MV-4-11 (cell line): ENCODE data around the gene USP28.
A peak's percentile ranks its signal among the peaks of the same experiment; 100 is the strongest.

Experiments
- DNase-seq: peaks from one replicate; lab custom pipeline; 2025; lab: John Stamatoyannopoulos, UW

The USP28 gene

GRCh38 chr11:113877670-113878055 lies 2.3 kb upstream of the USP28 start:
- peak; percentile 59 for DNase-seq

- no peak for DNase-seq
Measured at GRCh38 chr11:113876798-113877669, 1.7 kb upstream of the USP28 start.

DNA sequence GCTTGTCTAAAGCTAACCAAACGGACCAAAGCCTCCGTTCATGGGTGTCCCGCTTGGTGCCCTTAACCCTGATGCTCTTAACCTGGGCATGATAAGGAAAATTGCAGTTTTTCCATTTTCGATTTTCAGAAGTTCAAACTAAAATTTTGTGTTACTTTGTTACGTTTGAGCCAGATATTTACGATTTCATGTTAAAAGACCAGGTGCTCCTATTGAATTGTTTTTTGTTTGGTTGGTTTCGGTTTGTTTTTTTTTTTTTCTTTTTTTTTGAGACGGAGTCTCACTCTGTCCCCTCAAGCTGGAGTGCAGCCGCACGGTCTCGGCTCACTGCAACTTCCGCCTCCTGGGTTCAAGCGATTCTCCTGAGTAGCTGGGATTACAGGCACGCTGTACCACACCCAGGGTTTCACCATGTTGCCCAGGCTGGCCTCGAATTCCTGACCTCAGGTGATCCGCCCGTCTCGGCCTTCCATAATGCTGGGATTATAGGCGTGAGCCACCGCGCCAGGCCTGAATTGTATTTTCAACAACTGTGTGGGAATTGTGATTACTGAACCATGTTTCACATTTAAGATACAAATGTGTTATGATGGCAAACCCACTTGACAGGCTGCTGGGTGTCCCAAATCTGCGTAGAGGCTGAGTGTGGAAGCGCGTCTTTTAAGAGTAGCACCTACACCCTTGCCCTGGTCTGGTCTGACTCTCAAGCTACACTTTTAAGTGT lies 864 bp upstream of the USP28 start:
- no peak for DNase-seq

DNA sequence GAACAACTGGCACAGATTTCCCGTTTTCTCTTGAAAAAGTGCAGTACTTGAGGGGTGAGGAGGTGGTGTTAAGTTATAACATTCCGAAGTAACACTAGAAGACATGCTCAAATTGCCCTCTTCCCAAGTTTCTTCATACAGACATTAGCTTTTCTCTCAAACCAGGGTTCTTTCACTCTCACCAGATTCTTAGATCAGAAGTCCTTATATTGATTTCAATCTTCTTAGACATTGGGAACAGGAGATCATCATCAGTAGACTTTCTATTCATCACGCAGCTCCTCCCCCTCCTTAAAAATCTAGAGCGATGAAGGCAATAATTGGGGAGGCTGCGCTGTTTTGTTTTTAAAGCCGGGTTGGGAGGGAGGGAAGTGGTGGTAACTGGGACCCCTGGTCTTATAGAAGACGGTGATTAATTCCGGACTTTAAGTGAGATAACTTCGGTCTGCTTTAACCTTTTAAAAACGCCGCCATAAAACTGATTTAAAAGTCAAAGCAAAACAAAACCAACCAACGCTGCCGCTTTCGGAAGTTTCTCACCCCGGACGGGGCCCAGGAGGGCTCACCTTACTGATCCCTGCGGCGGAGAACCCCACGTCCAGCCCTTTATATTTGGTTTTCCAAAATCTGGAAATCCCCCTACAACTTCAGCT lies 665 bp downstream of the USP28 start:
- peak; percentile 10 for DNase-seq

- no peak for DNase-seq
Measured at GRCh38 chr11:113874096-113874495, 1.3 kb downstream of the USP28 start.

DNA sequence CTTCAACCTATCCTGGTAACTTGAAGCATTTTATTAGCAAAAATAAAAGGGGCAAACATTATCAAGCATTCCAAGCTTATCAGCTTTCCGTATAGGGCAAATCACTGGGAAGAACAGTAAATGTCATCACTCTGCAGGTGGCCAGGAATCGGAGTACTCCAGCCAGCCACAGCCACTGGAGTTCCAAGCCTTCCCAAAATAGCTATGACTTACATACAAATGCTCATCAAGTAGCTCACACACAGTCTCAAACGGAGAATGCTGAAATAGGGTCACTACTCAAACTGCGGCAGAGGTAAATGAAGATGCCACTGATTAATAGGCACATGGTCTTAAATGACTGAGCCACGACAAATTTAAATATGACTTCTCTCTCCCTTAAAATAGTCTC lies 2.1 kb downstream of the USP28 start:
- DNase-seq: no peak

DNA sequence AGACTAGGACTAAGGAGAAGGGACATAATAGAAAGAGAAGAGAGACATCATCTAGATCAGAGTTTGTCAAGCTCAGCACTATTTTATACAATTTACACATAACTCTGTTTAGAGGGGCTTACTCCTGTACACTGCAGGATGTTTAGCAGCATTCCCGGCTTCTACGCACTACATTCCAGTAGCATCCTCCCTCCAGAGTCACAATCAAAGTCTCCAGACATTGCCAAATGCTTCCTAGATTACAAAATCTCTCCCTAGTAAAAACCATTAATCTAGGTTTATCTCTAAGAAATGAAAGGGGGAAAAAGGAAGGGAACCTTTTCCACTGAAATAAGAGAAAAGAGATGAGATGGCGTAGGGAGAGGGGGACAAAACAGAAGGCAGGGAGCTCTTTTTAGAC lies 4.0 kb downstream of the USP28 start:
- DNase-seq: no peak

DNA sequence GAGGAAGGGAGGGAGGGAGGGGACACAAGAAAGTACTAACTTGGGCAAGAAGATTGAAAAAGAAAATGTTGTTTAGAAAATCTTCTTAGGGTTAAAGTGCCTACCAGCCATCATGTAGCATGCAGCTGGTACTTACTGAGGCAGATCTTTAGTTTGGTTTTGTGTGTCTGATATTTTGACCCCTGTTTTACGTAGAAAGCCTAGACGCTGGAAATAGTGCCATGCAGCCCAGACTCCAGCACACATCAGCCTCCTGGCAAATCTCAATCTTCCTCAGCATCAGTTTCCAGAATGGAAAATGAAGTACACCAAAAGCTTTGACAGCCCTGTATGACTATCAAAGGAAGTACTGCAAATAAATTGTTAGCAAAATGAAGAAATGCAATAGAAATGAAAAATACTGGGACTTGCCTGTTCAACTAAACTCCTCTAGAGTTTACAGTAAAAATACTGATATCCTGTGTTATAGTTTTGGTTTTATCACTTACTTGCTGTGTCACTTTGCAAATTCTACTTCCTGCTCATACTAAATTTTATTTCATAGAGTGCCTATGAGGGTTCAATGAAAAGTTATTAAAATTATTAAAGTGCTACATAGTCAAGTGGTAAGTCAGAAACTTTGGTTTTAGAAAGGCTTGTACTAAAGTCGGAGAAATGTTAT lies 7.4 kb downstream of the USP28 start:
- no peak for DNase-seq

GRCh38 chr11:113865873-113866272 lies 9.5 kb downstream of the USP28 start:
- no peak for DNase-seq

GRCh38 chr11:113864410-113864809 lies 11.0 kb downstream of the USP28 start:
- DNase-seq: no peak

DNA sequence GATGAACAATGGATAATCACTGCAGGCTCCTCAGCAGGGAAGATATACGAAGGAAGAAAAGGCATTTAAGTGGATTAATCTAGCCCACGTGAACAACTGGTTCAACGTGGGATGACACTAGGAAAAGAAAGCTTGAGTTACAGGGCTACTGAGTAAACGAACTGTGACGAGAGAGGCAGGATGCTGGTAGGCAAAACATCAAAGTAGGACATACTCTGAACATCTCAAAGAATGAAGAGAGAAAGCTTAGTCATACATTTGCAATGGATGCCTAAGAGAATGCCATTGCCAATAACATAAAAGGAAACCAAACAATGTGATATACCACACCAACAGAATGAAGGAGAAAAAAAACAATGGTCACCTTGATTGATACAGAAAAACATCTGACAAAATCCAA lies 12.9 kb downstream of the USP28 start:
- DNase-seq: no peak

DNA sequence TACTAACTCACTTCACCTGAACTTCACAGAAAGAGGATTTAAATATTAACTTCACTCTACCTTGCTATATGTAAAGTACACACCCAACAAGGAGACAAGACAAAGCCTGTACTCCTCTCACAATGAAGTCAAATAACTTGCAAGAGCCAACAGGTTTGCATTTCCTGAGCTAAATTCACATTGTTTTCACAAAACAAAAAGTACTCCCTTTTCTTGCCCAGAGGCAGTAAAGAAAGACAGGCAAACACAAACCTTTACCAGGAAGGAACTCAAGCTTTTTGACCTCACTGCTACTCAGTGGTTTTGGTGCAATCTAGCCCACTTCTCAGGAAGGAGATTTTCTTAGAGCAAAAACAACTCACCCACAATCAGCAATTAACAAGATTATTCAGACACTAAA lies 15.7 kb downstream of the USP28 start:
- no peak for DNase-seq

DNA sequence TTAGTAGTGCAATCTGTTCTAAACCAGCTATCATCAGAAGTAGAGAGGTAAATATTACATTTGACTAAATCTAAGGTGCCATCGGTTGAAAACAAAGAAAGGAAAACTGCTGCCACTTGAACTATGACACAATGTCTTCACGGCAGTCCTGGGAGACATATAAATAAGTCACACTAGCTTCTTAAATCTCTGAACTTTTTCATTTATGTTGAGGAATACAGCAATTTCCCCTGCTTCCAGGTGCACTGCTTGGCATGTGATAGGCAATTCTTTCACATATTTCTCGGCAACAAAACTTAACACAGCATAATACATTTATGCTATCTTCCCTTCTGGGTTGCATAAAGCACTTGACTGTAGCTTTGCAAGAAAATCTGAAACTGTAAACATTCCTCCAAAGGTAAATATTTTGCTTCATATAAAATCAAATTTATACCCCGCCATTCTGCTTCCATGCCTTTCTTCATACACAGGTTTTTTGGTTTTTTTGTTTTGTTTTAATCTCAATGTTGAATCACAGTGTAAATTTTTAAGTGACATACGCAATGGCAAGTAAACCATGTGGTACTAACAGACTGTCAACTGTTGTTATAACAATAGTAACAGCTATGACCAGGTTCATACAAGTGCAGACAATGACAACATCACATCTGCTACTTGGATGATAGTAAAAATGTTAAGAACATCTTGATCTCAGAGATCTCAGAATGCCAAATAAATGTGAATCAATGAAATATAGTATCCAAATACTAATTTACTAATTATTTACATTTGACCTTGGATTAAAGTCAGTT lies 18.2 kb downstream of the USP28 start:
- no peak for DNase-seq

DNA sequence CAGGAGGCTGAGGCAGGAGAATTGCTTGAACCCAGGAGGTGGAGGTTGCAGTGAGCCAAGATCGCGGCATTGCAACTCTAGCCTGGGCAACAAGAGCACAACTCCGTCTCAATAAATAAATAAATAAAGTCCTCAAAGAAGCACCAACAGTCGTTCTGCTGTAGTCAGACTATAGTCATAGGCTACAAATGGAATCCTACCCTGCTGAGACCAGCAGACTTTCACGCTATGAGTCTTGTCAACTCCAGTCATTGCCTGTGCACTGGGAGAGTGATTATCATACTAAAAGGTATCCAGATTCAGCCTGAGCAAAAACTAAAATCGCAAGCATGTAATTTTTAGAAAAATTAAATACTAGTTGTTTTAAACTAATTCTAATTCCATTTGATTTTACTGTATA lies 19.6 kb downstream of the USP28 start:
- DNase-seq: no peak

GRCh38 chr11:113850188-113850587 lies 25.2 kb downstream of the USP28 start:
- no peak for DNase-seq

GRCh38 chr11:113849713-113850112 lies 25.7 kb downstream of the USP28 start:
- DNase-seq: no peak

GRCh38 chr11:113847580-113847979 lies 27.8 kb downstream of the USP28 start:
- DNase-seq: no peak

DNA sequence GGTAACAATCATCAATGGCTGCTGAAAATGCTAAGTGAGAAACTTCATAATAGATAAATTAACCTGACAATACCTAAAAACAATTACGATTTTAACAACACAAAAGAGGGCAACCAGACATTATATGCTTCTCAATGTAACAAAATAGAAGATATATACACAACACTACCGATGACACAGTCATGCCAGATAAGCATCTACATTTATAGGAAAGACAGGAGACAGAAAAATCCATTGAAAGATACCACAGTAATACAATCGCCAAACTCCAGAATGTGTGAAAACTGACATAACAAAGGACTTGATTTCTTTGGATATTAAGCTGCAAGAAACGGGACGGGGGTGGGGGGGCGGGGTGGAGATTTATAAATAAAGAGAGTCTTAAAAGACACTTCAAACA lies 28.3 kb downstream of the USP28 start:
- no peak for DNase-seq

GRCh38 chr11:113841691-113842090 lies 33.7 kb downstream of the USP28 start:
- no peak for DNase-seq

DNA sequence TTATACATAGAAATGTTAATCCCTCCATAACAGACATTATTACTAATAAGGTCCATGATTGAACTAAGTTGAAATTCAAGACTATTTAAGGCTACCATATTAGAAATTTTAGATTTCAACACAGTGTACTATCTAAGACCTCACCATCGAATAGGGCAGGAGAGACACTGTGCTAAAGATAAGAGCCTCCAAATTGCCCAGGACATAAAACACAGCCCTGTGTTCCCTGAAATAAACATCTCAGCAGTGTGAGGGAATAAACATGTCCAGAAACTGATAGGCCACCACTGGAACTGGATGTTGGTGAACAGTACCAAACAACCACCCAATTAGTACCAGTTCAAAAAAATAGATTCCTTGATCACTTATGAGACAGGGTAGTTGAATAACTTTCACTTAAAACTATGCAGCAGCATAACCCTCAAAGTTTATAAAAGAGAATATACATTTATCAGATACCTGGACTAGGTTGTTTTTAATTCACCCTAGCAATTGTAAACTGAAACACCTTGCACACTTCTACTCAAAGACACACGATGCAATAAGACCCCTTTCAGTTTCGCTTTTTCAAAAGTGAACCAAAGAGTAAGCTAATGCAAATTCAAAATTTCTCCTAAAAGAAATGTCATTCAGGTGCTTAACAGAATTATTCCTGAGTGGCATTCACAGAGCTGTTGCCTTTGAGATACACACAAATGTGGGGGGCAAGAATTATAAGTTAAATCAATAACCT lies 34.3 kb downstream of the USP28 start:
- no peak for DNase-seq

- DNase-seq: peak; percentile 38
Measured at GRCh38 chr11:113839842-113840241, 35.5 kb downstream of the USP28 start.
